LNCAP (cell line): Measurements from ENCODE around the gene IFITM2.

Experiments
- TF ChIP-seq, protein P1 (sequence below): fragments of 450-650 bp; IDR thresholded peaks from 2 replicates; pipeline ENCODE4 v1.5.1; 2017; ENCODE audit warnings: mild to moderate bottlenecking

IFITM2 gene

DNA sequence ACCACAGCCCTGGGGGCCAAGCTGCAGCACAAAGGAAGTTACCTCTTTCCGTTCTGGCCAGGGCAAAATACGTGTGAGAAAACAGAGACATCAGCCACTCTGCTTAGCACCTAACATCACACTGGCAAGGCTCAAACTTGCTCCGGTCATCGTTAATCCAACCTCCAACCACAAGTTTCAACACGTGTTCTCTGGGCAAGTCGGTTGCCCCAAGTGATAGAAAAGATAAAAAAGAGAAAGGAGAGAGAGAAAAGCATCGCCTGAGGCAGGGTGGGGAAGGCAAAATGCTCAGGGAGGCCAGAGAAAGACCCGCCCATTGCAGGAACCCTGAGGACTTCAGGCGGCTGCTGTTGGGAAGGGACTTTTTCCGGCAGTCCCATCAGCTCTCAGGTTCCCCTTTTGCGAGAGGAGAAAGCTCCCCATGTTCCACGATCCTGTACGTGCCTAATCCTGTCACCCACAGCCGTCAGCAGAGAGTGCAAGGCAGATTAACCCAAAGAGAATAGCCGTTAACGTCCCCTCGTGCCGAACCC is 43.2 kb downstream of the IFITM2 start:
- TF ChIP-seq, protein P1, sequence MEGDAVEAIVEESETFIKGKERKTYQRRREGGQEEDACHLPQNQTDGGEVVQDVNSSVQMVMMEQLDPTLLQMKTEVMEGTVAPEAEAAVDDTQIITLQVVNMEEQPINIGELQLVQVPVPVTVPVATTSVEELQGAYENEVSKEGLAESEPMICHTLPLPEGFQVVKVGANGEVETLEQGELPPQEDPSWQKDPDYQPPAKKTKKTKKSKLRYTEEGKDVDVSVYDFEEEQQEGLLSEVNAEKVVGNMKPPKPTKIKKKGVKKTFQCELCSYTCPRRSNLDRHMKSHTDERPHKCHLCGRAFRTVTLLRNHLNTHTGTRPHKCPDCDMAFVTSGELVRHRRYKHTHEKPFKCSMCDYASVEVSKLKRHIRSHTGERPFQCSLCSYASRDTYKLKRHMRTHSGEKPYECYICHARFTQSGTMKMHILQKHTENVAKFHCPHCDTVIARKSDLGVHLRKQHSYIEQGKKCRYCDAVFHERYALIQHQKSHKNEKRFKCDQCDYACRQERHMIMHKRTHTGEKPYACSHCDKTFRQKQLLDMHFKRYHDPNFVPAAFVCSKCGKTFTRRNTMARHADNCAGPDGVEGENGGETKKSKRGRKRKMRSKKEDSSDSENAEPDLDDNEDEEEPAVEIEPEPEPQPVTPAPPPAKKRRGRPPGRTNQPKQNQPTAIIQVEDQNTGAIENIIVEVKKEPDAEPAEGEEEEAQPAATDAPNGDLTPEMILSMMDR: no peak

DNA sequence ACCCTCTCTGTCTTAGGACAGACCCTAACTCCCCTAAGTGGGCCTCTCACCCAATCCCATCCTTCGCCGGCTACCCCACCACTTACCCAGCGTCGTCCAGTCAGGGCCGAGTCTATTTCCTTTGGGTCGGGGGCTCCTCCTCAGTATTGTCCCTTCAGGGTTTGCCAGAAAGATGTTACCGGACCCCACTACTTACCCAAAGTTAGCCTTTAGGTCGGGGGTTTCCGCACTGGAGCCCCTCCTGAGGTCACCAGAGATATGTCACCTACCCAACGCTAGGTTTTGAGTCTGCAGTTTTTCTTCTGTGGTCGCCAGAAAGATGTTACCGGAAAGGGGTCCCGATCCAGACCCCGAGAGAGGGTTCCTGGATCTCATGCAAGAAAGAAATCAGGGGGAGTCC is 43.8 kb downstream of the IFITM2 start:
- TF ChIP-seq, protein P1: no peak

DNA sequence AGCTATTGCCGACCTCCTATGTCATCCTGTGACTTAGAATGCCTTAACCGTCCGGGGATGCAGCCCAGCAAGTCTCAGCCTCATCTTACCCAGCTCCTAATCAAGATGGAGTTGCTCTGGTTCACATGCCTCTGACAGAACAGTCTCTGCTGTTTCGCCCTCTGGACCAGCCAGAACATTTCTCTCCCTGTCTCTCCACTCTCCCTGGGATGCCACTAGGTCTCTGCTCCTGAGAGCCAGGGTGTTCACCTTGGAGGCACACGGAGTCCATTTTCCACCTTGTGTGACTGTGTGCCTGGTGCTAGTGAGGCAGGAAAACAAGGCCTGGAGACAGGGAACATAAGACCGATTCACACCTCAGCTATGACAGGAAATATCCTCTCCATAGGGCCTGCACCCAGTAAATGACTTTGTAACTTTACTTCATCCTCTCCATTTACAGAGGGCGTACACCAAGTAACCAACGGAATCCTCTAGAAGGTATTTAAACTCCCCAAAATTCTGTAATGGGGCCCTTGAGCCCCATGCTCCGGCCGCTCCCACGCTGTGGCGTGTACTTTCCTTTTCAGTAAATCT is 44.9 kb downstream of the IFITM2 start:
- TF ChIP-seq, protein P1: no peak

DNA sequence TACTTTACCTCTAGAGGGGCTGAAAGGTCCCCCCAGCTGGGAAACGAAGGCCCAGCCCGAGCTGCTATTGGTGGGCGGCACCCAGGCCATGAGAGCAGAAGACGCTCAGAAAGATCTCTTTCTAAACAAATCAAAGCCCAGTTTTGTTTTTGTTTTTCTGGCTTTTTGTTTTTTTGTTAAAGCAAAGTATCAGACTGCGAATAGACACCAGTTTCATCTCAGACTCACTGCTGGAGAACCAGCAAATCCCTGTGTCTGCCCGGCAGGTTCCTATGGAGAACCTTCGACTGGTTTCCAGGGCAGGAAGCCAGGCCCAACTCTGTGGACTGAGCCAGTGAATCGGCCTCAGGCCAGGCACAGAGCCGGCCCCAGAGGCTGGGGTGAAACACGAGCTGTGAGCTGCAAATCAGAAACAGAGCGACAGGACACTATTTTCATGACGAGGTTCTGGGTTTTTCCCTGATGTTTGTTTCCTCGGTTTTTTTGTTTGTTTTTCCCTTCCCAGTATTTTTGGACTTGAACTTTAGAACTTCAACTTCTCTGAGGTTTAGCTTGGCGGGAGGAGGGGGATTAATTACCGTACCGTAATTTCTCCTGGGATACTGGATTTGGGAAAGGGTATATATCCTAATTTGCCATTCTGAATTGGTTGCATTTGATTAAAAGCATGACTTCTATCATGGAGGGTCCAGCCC is 45.7 kb downstream of the IFITM2 start:
- TF ChIP-seq, protein P1: no peak

DNA sequence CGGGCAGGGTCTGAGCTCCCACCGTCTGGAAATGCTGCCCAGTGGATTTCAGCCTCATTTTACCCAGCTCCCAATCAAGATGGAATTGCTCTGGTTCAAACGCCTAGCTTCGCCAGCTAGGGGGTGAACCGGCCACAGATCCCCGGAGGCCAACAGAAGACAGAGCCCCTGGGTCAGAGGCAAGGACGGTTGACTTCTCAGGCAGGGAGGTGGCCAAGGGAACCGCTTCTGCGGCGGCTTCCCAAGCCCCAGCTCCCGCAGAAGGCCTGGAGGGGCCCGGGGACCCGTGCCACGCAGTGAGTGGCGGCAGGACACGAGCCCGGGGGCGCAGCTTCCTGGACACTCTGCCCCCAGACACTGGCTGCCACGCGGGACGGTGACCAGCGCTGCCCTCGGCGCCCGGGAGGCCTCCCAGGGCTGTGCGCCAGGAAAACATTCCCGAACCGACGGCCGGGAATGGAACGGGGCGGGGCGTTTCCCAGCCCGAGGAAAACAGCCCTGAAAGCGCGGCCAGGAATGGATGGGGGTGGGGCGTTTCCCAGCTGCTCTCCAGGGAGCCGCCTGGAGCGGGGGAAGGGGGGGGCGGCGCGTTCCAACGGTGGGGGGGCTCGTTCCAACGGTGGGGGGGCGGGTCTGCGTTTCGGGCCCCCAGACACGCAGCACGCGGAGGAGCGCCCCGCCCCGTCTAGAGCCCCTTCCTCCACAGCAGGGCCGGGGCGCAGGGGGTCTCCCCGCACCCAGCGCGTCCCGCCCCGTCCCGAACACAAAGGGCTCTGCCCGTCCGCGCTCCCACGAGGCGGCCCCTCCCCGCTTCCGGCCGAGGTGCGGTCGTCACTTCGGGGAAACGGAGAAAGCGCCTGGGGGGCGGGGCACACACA is 48.2 kb downstream of the IFITM2 start:
- TF ChIP-seq, protein P1: no peak

DNA sequence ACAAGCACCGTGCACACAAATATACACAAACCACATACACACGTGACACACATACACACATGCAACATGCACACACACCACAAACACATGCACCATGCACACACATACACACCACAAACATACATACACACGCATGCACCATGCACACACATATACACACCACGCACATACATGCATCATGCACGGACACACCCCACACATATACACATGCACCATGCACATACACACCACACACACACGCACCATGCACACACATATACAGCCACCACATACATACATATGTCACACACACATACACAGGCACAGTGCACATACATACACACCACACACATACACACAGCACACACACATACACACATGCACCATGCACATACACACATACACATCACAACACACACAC is 49.0 kb downstream of the IFITM2 start:
- TF ChIP-seq, protein P1: no peak

DNA sequence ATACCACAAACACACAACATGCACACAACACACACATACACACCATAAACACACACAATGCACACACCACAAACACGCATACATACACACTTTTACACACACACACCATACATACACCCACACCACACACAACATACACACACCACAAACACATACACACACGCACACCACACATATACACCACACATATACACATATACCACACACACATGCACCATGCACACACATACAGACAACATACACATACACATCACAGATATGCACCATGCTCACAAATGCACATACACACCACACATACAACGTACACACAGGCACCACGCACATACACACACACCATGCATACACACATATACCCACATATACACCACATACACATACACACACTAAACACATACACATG is 50.0 kb downstream of the IFITM2 start:
- TF ChIP-seq, protein P1: no peak
